Measurements from ENCODE around the gene PDE11A. TPM values are rescaled to one million over a fixed set of nuclear protein-coding genes. Genes with fewer than 3 reads are reported as not detected.
"Not testable (repeated sequence)": the region's sequence is repeated elsewhere in the genome, so short reads cannot be mapped to it uniquely, and the experiment has no call there.

The PDE11A gene
- total and polyA plus RNA-seq, 3 donors from 2014 or later: 2.2 to 7.8 (median 3.3) TPM

DNA sequence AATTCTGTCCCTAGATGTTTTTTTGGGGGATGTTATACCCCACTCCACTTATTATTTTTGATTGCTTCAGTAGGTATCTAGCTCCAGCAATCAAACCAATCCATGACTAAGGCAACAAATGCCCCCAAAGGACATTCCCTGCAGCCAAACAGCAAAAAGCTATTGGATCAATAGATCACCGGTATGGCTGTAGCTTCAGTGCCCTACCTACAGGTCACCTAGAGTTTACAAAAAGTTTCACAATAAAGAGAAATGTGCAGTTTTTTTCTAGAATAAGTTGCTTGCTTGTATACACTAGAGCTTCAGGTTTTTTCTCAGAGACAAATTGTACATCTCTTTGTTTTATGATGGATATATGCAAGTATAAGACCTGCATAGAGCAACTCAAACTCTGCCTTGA is 27.7 kb downstream of the PDE11A start:
- intact Hi-C loops (cut with DNase I; ENCODE audit: low total_unique reads): no loop called here
- Histone ChIP-seq H3K4me1 (no peaks in the 10 kb centered on the region), H3K4me3 (no peak overlapping the region), H3K27ac (no peak overlapping the region), H3K36me3 (ENCODE audit: low read depth, missing control alignments) (no peaks in the 10 kb centered on the region), H3K9me3 (no peaks in the 10 kb centered on the region), H3K27me3 (no peaks in the 10 kb centered on the region)
- WGBS, 2 donors: 91 to 93% methylated on average over 1 of the region's 1 CpG
- no peak for DNase-seq
- TF ChIP-seq, protein P1, sequence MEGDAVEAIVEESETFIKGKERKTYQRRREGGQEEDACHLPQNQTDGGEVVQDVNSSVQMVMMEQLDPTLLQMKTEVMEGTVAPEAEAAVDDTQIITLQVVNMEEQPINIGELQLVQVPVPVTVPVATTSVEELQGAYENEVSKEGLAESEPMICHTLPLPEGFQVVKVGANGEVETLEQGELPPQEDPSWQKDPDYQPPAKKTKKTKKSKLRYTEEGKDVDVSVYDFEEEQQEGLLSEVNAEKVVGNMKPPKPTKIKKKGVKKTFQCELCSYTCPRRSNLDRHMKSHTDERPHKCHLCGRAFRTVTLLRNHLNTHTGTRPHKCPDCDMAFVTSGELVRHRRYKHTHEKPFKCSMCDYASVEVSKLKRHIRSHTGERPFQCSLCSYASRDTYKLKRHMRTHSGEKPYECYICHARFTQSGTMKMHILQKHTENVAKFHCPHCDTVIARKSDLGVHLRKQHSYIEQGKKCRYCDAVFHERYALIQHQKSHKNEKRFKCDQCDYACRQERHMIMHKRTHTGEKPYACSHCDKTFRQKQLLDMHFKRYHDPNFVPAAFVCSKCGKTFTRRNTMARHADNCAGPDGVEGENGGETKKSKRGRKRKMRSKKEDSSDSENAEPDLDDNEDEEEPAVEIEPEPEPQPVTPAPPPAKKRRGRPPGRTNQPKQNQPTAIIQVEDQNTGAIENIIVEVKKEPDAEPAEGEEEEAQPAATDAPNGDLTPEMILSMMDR (IDR thresholded peaks at IDR 0.05): no peak
- no peak for TF ChIP-seq POLR2A (IDR thresholded peaks at IDR 0.05)

DNA sequence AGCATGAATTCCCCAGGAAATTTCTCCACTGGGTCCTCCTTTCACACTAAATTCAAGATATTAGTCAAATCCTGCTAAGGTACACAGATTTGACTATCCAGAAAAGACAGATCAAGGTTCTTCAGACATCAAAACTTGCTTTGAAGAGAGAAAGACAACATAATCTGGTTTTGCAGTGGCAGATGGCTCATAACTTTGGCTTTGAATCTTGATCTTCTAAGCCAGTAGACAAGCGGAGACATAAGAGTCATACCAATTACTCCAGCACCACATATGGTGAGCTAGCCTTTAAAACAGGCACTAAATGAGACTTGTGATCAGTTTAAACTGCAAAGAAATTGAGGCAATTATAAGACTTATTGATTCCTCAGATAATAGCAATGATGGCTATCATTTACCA is 29.3 kb downstream of the PDE11A start:
- Histone ChIP-seq H3K27ac (no peak overlapping the region), H3K4me1 (no peaks in the 10 kb centered on the region), H3K4me3 (no peak overlapping the region), H3K36me3 (ENCODE audit: low read depth, missing control alignments) (no peaks in the 10 kb centered on the region), H3K9me3 (no peaks in the 10 kb centered on the region), H3K27me3 (no peaks in the 10 kb centered on the region)
- DNase-seq: no peak
- intact Hi-C loops (cut with DNase I; ENCODE audit: low total_unique reads): no loop called here
- no peak for TF ChIP-seq POLR2A (IDR thresholded peaks at IDR 0.05)
- TF ChIP-seq, protein P1 (IDR thresholded peaks at IDR 0.05): no peak
- 92 to 95% methylated on average over 1 of the region's 1 CpG for WGBS, 2 donors

DNA sequence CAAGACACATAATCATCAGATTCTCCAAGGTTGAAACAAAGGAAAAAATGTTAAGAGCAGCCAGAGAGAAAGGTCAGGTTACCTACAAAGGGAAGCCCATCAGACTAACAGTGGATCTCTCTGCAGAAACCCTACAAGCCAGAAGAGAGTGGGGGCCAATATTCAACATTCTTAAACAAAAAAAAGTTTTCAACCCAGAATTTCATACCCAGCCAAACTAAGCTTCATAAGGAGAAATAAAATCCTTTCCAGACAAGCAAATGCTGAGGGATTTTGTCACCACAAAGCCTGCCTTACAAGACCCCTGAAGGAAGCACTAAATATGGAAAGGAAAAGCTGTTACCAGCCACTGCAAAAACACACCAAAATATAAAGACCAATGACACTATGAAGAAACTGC is 39.0 kb downstream of the PDE11A start:
- H3K27ac ChIP-seq; H3K9me3 ChIP-seq; H3K27me3 ChIP-seq; H3K4me3 ChIP-seq; H3K4me1 ChIP-seq; DNase-seq; intact Hi-C loops (cut with DNase I; ENCODE audit: low total_unique reads); H3K36me3 ChIP-seq (ENCODE audit: low read depth, missing control alignments): not testable (repeated sequence)

DNA sequence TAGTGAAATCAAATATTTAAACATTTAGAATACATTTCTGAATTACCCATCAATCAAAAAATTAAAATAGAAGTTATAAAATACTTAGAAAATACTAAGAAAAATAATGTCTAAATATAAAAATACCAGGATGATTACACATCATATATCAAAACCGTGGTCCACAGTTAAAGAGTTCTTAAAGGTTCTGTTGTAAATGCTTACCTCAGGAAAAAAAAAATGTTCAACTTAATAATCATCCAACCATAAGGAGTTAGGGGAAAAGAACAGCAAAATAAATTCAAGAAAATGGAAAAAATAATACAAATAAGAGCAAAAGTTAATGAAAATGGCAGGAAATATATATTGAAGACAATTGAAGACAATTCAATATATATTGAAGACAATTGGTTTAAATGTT is 43.2 kb downstream of the PDE11A start:
- WGBS, 2 donors: 77 to 85% methylated on average over 1 of the region's 1 CpG
- no peak for DNase-seq
- no peaks in the 10 kb centered on the region for H3K27me3 ChIP-seq
- no peak overlapping the region for H3K4me3 ChIP-seq
- no peak overlapping the region for H3K27ac ChIP-seq
- H3K36me3 ChIP-seq (ENCODE audit: low read depth, missing control alignments): no peaks in the 10 kb centered on the region
- H3K9me3 ChIP-seq: no peaks in the 10 kb centered on the region
- H3K4me1 ChIP-seq: no peaks in the 10 kb centered on the region
- intact Hi-C loops (cut with DNase I; ENCODE audit: low total_unique reads): no loop called here
- TF ChIP-seq, protein P1 (IDR thresholded peaks at IDR 0.05): no peak
- TF ChIP-seq POLR2A (IDR thresholded peaks at IDR 0.05): no peak

DNA sequence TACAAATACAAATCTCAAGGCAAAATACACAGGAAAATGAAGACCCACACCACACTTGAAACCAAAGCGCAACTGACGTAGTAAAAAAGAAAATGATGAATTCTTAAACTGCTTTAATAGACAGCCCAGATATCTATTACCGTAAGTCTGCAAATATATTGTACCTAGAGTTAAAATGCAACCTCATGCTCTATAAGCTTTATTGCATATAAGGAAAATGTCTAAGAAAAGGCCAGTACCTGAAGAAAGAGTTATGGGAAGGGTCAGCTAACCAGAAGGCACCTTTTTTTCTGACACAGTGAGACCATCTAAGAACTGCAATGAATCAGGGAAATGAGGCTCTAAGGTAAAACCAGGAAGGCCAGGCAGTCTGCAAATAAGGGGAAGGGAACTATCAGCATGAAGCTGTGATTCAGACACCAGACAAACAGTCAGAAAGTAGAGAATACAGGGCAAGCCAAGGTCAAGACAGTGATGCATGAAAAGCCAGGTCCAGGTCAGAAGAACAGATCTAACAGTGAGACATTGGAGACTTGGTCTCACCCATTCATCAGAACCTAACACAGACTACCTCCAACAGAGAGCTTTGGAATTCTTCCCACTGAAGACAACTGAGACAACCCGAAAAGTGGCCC is 46.9 kb downstream of the PDE11A start:
- Histone ChIP-seq H3K27ac (no peak overlapping the region), H3K27me3 (no peaks in the 10 kb centered on the region), H3K36me3 (ENCODE audit: low read depth, missing control alignments) (no peaks in the 10 kb centered on the region), H3K4me3 (no peak overlapping the region), H3K9me3 (no peaks in the 10 kb centered on the region), H3K4me1 (no peaks in the 10 kb centered on the region)
- WGBS, 2 donors: 91 to 97% methylated on average over 4 of the region's 4 CpGs
- TF ChIP-seq POLR2A (IDR thresholded peaks at IDR 0.05): no peak
- TF ChIP-seq, protein P1 (IDR thresholded peaks at IDR 0.05): no peak
- DNase-seq: no peak
- intact Hi-C loops (cut with DNase I; ENCODE audit: low total_unique reads): no loop called here
